WI38 (cell line): ENCODE data around the gene CDK2AP2.

Experiments
- H3K4me3 ChIP-seq: 2 replicates; pipeline ENCODE4 v1.5.1; 2011; ENCODE audit warnings: low read depth, mild to moderate bottlenecking, control low read depth, low read length
- TF ChIP-seq, protein P1 (sequence below): IDR thresholded peaks from 2 replicates; pipeline ENCODE4 v1.5.1; 2012; ENCODE audit warnings: low read depth, mild to moderate bottlenecking, control low read depth, low read length

The CDK2AP2 gene

DNA sequence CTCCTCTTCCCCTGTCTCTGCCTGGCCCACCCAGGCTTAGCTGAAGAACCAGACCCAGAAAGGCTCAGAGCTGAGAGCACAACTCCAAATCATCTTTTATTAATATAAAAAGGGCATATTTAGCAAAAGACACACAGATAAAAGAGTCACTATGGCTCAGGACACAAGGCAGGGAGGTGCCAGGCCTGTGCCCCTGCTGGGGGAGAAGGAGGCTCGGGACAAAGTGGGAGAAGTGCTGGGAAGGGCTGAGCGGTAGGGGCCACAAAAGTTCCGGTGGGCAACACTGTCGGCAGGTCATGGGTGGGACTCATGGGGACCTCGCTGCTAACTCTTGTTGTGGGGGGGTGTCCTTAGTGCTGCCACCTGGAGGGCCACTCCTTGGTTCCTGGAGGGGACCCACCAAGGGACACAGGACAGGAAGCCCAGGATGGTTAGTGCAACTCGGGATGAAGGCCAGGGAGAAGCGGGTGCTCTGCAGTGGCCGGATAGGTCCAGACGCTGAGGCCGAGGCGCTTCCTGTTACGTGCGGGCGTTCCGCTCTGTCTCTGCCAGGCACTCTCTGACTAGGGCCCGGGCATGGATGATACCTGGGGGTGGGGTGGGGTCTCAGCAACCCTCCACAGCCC, 1.4 kb downstream of the CDK2AP2 start:
- TF ChIP-seq, protein P1, sequence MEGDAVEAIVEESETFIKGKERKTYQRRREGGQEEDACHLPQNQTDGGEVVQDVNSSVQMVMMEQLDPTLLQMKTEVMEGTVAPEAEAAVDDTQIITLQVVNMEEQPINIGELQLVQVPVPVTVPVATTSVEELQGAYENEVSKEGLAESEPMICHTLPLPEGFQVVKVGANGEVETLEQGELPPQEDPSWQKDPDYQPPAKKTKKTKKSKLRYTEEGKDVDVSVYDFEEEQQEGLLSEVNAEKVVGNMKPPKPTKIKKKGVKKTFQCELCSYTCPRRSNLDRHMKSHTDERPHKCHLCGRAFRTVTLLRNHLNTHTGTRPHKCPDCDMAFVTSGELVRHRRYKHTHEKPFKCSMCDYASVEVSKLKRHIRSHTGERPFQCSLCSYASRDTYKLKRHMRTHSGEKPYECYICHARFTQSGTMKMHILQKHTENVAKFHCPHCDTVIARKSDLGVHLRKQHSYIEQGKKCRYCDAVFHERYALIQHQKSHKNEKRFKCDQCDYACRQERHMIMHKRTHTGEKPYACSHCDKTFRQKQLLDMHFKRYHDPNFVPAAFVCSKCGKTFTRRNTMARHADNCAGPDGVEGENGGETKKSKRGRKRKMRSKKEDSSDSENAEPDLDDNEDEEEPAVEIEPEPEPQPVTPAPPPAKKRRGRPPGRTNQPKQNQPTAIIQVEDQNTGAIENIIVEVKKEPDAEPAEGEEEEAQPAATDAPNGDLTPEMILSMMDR, result no peak
- H3K4me3 ChIP-seq, result no peak overlapping the region

DNA sequence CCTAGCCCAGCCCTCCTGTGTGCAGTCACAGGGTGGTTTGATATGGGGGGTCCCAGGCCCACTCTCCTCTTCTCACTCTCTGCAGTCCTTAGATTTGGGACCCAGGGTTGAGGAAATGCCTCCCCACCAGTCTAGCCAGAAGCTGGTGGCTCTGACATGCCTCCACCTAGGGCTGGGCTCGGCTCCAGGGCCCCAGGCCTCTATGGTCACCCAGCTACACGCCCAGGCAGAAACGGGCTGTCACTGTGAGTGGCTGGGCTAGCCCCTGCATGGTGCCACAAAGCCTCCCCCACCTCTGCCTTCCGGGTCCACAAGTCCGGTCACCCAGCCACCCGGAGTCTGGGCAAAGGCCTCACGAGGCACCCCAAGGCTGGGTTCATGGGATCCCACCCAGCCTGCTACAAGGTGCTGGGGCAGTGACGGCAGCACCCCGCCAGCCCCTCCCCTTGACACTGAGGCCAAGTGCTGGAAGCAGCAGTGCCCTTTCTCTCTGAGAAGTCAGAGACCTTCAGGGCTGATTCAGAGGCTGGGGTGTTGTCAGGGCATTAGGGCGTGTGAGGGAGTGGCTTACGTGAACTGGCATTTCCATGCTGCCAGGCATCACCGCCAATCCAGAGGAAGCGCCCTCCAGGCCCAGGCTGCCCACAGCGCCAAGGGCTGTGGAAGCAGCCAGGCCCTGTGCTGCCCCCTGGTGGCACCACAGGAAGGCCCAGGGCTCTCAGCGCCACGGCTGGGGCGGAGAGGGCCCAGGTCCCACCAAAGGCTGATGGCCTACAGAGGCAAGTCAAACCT, 2.2 kb downstream of the CDK2AP2 start:
- H3K4me3 ChIP-seq, result peak overlapping the region; percentile 71
- TF ChIP-seq, protein P1, result peak; percentile 95

DNA sequence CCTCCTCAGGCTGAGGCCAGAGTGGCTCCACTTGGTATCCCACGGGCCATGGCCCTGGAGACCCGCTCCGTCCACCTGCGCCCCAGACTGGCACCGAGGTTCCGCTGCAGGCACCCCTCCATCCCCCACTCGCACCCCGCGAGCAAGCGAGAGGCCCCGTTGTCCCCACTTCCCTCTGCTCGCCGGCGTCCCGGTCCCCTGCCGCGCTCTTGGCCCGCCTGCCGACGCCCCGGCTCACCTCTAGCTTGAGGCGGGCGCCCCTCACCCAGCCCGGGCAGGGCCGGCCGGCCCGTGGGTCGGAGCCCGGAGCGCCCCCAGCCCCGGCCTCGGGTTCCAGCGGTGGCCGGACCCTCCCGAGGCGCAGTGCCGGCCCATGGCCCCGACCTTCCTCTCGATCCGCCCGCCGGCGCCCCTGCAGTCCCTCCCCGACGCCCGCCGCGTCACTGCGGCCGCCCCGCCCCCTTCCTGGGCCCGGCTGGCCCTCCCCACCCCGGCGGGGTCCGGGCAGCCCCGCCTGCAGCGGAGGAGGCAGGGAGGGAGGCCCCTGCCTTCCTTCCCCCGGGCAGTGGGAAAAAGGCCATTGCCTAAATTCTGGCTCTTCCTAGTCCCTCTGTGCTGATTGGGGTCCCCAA, 2.9 kb downstream of the CDK2AP2 start, which contains the start of gene PITPNM1:
PITPNM1 (minus strand) TSS at position 414 of the 632 bp plus-strand sequence. CDS start 1,183 bp downstream, outside the sequence.
- H3K4me3 ChIP-seq, result peak within 1 kb of the TSS; percentile 71
- TF ChIP-seq, protein P1, result no peak

DNA sequence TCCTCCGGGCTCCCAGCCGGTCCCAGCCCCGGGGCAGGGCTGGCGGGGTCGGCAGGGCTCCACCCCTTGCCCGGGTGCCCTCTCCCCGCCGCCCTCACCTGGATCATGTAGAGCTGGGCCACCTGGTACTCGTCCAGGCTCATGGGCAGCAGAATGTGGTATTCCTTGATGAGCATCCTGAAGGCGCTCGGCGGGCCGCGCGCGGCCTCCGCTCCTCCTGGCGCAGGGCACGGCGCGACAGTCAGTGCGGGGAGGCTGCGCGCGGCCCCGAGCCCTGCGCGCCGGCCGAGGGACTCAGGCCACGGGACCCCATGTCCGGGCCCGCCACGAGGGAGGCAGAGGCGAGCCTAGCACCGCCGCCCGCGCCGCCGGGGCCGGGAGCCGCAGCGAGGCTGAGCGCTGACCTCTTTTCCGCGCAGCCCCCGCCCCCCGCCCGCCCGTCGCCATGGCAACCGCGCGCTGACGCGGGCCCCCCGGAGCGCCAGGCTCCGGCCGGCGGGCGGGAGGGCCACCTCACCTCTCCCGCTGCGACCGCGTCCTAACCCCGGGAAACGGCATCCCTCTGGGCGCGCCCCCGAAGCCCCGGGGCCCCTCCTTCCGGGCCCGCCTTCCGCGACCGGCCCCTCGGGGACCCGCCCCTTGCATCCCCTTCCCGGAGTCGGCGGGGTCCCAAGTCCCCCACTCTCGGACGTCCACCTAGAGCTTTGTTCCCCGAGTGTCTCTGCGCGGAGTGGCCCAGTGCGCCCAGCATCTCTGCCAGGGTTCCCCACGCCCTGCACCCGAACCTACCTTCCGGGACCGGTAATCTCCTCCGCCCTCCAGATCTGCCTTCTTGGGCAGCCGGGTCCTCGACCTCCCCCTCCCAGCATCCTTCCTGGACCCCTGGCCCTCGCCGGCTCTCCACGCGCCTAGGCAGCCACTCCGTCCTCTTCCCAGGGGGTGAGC, 3.7 kb downstream of the CDK2AP2 start:
- peak overlapping the region; percentile 71 for H3K4me3 ChIP-seq
- TF ChIP-seq, protein P1, result no peak

DNA sequence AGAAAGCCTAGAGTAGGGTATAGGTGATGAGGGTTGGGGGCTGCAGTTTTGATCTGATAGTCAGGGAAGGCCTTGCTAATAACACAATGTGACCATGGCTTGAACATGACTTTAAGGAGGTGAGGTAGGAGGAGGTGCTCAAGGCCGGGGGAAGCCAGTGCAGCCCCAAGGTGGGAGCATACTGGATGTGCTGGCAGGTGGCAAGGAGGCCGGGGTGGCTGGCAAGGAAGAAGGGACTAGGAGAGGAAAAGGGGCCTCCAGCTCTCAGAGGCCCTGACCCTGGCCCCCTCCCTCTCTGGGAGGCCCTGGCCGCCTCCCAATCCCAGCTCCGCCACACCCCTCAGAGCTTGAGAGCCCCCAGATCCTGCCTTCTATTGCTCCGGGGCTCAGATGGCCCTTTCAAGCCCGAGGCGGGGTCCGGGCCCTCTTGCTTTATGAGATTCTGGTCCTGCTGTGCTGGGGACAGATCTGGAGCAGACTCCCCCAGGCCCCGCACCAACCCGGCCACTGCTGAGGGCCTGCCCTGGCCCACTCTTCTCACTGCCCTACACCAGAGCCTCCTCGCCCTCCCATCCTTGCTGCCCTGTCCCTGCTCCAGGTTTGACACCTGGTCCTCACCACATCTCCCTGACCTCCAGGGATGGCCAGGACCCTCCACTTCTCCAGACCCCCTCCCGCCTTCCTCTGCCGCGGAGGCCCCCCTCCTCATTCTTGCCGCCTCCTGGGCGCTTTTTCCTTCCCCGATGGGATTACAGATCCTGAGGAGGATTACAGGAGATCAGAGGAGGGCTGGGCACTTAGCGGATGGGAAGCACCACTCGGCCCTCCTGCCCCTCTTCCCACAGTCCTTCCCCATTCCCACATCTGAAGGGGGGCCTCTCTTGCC, 4.6 kb downstream of the CDK2AP2 start:
- TF ChIP-seq, protein P1, result no peak
- H3K4me3 ChIP-seq, result peak overlapping the region; percentile 71
